GM15510 (cell line): ENCODE data around the gene SMYD1.

ENCODE experiments used
- POLR2A ChIP-seq: IDR thresholded peaks from 3 replicates; pipeline ENCODE4 v1.6.1; 2011; ENCODE audit warnings: borderline replicate concordance; ENCODE audit not compliant: insufficient read length; ENCODE audit errors: extremely low read depth

SMYD1 gene

GRCh38 chr2:88067598-88067997 lies at the start of gene SMYD1:
Gene SMYD1 (plus strand): TSS chr2:88067825. CDS start chr2:88067865, 40 bp downstream.
- TF ChIP-seq POLR2A = no peak

- TF ChIP-seq POLR2A = no peak
Measured at GRCh38 chr2:88018909-88019308, 48.7 kb upstream of the SMYD1 start.

GRCh38 chr2:88019985-88020384 lies 47.6 kb upstream of the SMYD1 start:
- TF ChIP-seq POLR2A = no peak

GRCh38 chr2:88022669-88022921 lies 45.0 kb upstream of the SMYD1 start:
- TF ChIP-seq POLR2A = no peak

GRCh38 chr2:88024509-88024908 lies 43.1 kb upstream of the SMYD1 start:
- TF ChIP-seq POLR2A = no peak

- no peak for TF ChIP-seq POLR2A
Measured at GRCh38 chr2:88027697-88028389, 39.8 kb upstream of the SMYD1 start.

- TF ChIP-seq POLR2A = no peak
Measured at GRCh38 chr2:88028931-88029330, 38.7 kb upstream of the SMYD1 start.

- TF ChIP-seq POLR2A = no peak
Measured at GRCh38 chr2:88032070-88032702, 35.4 kb upstream of the SMYD1 start.

- TF ChIP-seq POLR2A = no peak
Measured at GRCh38 chr2:88036182-88036581, 31.4 kb upstream of the SMYD1 start.

- no peak for TF ChIP-seq POLR2A
Measured at GRCh38 chr2:88036606-88037005, 31.0 kb upstream of the SMYD1 start.

GRCh38 chr2:88038263-88039105 lies 29.1 kb upstream of the SMYD1 start:
- no peak for TF ChIP-seq POLR2A

GRCh38 chr2:88042476-88042875 lies 25.1 kb upstream of the SMYD1 start:
- no peak for TF ChIP-seq POLR2A

GRCh38 chr2:88048541-88048940 lies 19.1 kb upstream of the SMYD1 start:
- TF ChIP-seq POLR2A = no peak

- no peak for TF ChIP-seq POLR2A
Measured at GRCh38 chr2:88049622-88050021, 18.0 kb upstream of the SMYD1 start.

GRCh38 chr2:88051792-88052191 lies 15.8 kb upstream of the SMYD1 start:
- TF ChIP-seq POLR2A = no peak

GRCh38 chr2:88053296-88053695 lies 14.3 kb upstream of the SMYD1 start:
- no peak for TF ChIP-seq POLR2A
